ENCODE measurements around the gene LAMC2. TPM values are rescaled to one million over a fixed set of nuclear protein-coding genes. Genes with fewer than 3 reads are reported as not detected.
A peak's percentile ranks its signal among the peaks of the same experiment; 100 is the strongest.
"Not testable (repeated sequence)": the region's sequence is repeated elsewhere in the genome, so short reads cannot be mapped to it uniquely, and the experiment has no call there.

Gene LAMC2
- total RNA-seq, 1 donor from 2014 or later: 3.0 TPM

GRCh38 chr1:183262628-183263200 is 76.7 kb downstream of the LAMC2 start:
- no peak for DNase-seq (ENCODE audit: low read depth in 2 of 2)

GRCh38 chr1:183263886-183264602 is 78.0 kb downstream of the LAMC2 start:
- DNase-seq (ENCODE audit: low read depth in 2 of 2): no peak

DNA sequence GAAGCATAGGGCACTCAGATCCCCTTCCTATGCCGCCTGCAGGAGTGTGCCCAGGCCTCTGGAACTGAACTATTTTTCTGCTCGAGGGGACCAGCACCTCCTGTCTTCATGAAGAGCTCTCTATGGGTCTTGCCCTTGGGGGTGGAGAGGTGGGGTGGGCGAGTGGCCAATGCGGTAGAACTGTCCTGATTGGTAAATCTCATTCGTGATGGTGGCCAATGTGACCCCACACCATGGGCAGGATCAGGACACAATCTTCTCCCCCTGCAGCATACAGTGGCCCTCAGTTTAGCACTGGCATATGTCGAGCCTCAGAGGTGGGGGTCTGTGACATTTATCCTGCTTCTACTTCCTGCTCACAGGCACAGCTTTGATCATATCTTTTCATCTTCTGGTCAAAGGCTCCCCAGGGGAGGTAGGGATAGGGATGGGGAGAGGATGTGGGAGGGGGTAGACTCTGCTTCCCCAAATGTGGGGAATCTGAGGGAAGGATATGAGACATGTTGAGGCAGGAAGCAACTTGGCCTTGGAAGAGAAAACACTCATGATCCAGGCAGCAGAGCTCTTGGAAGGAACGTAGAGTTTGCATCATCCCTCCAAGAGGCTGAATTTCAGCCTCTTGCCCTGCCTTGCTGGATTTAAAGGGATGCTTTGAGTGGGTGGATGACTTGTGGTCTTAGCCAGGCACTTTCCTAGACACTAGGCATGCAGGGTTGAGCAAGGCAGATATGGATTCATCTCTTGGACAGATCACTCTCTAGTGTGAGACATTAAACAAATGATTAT is 81.8 kb downstream of the LAMC2 start:
- peak in 1 of 2 donors; percentile 93 for DNase-seq (ENCODE audit: low read depth in 2 of 2)

DNA sequence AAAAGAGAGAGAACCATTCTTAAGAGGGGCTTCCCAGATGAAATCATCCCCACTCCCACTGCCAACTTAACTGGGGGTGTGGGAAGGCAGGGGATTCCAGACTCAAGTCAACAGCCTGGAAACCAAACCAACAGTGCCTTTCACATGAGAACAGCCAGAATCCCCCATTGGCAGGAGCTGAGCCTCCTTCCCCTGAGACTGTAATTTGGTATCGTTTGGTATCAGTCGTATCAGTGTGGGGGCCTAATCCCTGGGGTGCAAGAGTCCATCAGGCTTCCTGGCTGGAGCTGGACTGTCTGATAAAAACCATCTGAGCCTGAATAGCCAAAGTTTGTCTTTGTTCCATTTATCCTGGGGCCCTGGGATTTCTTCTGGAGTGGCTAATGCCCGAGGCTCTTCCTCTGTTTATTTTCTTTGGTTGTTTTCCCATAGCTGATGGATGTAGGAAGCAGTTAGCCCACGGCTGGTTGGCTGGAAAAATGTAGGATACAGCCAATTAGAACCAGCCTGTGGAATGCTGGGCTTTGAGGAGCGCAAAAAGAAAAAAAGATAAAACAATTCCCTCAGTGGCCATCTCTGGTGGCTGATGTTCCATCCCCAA is 84.6 kb downstream of the LAMC2 start:
- DNase-seq (ENCODE audit: low read depth in 2 of 2): peak; percentile 86 to 92

- DNase-seq (ENCODE audit: low read depth in 2 of 2): peak; percentile 57 to 77
Observed at GRCh38 chr1:183272390-183272848, 86.4 kb downstream of the LAMC2 start.

DNA sequence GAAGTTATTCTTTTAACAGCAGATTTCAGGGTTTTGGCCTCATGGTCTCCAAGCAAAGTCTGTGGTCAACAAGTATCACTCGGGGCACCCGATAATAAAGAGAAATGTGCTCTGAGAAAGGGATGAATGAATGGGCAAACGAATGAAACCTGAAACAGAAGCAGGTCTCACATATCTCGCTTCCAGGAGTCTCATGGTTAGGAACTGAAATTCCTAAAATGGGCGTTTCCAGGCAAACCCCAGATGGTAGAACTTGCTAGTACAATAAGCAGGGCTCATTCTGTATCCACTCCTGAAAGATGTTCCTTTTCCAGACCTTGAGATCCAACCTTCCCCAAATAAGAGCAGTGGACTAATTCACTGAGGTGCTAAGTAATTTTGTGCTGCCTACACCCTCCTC is 87.2 kb downstream of the LAMC2 start:
- no peak for DNase-seq (ENCODE audit: low read depth in 2 of 2)

DNA sequence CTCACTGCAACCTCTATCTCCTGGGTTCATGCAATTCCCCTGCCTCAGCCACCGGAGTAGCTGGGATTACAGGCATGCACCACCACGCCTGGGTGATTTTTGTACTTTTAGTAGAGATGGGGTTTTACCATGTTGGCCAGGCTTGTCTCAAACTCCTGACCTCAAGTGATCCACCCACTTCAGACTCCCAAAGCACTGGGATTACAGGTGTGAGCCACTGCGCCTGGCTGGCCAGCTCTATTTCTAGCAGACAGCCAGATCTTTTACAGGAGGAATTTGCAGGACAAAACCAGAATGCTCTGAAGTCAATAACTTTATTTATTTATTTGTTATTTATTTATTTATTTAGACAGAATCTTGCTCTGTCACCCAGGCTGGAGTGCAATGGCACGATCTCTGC is 87.9 kb downstream of the LAMC2 start:
- not testable (repeated sequence) for DNase-seq (ENCODE audit: low read depth in 2 of 2)

DNA sequence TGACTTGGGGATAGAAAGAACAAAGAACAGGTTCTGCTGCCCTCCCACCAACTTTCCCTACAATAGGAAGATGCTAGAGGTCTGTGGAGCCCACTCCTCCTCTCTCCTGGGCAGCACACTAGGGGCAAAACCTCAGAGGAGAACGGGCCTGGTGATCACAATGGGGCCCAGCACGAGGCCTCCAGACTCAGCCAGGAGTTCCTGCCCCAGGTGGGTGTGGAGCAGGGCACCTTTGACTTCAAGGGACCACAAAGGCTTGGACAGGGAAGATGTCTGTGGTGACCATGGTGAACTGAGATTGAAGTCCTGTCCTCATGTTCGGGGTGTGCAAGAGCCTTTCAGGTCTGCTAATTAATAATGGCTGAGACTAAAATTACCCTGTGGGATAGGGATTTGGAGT is 88.8 kb downstream of the LAMC2 start:
- no peak for DNase-seq (ENCODE audit: low read depth in 2 of 2)

- no peak for DNase-seq (ENCODE audit: low read depth in 2 of 2)
Observed at GRCh38 chr1:183275322-183275721, 89.3 kb downstream of the LAMC2 start.

GRCh38 chr1:183276386-183277080 is 90.5 kb downstream of the LAMC2 start:
- no peak for DNase-seq (ENCODE audit: low read depth in 2 of 2)

- peak in 1 of 2 donors; percentile 28 for DNase-seq (ENCODE audit: low read depth in 2 of 2)
Observed at GRCh38 chr1:183277821-183278738, 92.0 kb downstream of the LAMC2 start.

DNA sequence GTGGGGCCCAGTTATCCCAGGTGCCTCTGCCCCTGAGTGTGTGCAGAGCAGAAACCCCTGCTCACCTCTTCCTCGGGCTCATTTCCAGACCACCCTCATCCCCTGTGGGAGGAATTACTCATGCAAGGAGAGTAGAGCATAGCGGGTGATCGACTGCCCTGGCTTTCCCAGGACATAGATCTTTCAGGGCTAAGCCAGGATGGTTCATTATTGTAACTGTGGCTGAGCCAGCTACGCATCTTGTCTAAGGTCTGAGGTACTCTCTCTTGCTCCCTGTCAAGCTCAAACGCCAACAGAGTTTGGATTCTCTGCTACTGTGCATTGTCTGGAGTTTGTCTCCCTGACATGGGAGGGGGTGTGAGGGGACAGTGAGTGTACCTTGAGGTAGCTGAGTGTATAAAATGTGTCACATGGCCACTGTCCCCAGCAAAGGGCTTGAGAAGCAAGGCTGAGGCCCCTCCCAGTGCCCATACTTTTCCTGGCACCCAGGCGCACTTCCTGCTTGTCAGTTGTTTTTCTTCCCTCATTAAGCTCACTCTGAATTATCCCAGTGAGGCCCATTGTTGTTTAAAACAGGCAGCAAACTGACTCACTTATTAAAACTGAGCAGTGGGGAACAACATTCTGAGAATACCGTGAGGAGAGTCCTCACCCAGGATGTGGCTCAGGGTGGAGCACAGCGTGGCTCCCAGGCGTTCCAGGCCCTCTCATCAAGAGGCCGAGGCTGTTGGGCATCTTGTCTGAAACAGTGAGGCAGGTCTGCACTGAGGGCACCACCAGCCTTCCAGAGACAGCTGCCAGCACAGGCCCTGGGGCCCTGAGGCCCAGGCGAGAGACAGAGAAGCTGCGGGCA is 92.9 kb downstream of the LAMC2 start:
- DNase-seq (ENCODE audit: low read depth in 2 of 2): peak; percentile 40 to 79

- no peak for DNase-seq (ENCODE audit: low read depth in 2 of 2)
Observed at GRCh38 chr1:183279835-183280234, 93.8 kb downstream of the LAMC2 start.

DNA sequence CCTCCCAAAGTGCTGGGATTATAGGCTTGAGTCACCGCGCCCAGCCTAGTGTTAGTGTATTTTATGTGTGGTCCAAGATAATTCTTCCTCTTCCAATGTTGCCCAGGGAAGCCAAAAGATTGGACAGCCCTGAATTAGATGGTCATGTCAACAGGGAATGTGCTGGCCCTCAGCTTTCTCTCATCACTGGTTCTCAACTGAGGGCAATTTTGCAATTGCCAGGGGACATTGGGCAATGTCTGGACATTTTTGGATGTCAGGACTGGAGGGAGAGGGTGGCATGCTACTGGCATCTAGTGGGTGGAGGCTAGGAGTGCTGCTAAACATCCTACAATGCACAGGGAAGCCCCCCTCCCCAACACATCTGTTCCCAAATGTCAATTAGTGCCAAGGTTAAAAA is 95.0 kb downstream of the LAMC2 start:
- DNase-seq (ENCODE audit: low read depth in 2 of 2): peak; percentile 29 to 48

- peak; percentile 93 to 95 for DNase-seq (ENCODE audit: low read depth in 2 of 2)
Observed at GRCh38 chr1:183281553-183282091, 95.6 kb downstream of the LAMC2 start.

- DNase-seq (ENCODE audit: low read depth in 2 of 2): peak in 1 of 2 donors; percentile 15
Observed at GRCh38 chr1:183282101-183282855, 96.2 kb downstream of the LAMC2 start.

- DNase-seq (ENCODE audit: low read depth in 2 of 2): no peak
Observed at GRCh38 chr1:183283286-183283685, 97.2 kb downstream of the LAMC2 start.

DNA sequence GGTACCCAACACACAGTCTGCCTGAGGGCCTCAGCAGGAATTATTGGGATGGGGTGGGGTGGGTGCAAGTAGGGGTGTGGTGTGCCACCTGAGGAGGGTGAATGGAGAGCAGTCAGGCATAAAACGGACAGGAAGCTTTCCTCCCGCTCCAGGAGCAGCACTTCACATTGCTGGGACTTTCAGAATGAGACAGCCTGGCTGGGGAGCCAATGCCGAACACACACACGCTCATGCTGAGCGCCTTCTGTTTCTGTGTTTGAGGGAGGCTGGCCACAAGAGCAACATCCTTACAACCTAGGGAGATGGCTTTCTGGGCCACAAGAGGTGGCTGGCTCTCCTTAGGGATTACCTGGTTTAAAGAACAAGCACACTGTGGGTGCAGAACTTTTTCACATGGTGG is 98.0 kb downstream of the LAMC2 start:
- DNase-seq (ENCODE audit: low read depth in 2 of 2): no peak
